ENCODE results near the gene MYO18B.

DNA sequence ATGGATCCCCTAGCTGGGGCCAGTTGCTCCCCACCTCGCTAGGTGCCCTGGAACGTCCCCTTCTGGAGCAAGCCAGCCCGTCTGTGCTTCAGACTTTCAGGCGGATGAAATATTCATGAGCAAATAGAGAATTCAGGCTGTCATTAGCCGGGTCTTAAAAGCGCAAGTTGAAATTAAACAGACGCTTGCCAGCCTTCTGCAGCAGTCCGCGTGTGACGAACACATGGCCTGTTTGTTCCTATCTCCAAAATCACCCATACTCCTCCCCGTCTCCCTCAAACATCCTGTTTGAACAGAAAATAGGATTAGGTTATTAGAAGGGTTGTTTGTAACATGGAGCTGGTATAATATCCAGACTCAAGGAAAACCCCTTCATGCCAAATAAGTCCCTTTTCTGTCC is 38.7 kb downstream of the MYO18B start:
- TF ChIP-seq SRF (IDR thresholded peaks at IDR 0.05; ENCODE audit: low read depth) (no peak), EZH2 (IDR thresholded peaks at IDR 0.05) (no peak), SIN3A (IDR thresholded peaks at IDR 0.05; ENCODE audit: low read depth) (no peak), POLR2A (IDR thresholded peaks at IDR 0.05; ENCODE audit: borderline replicate concordance, extremely low read depth, insufficient read depth, insufficient read length) (no peak), CBX3 (IDR thresholded peaks at IDR 0.05; ENCODE audit: low read depth) (no peak), POLR2AphosphoS5 (IDR thresholded peaks at IDR 0.05; ENCODE audit: low read depth, low read length) (no peak), EGR1 (IDR thresholded peaks at IDR 0.05; ENCODE audit: low read depth) (no peak), EZH2phosphoT487 (IDR thresholded peaks at IDR 0.05; ENCODE audit: borderline replicate concordance) (no peak), YY1 (IDR thresholded peaks at IDR 0.05; ENCODE audit: extremely low read depth, insufficient replicate concordance, low read depth, low read length) (no peak), FOSL1 (IDR thresholded peaks at IDR 0.05; ENCODE audit: low read depth) (no peak)
- TF ChIP-seq, protein P1, sequence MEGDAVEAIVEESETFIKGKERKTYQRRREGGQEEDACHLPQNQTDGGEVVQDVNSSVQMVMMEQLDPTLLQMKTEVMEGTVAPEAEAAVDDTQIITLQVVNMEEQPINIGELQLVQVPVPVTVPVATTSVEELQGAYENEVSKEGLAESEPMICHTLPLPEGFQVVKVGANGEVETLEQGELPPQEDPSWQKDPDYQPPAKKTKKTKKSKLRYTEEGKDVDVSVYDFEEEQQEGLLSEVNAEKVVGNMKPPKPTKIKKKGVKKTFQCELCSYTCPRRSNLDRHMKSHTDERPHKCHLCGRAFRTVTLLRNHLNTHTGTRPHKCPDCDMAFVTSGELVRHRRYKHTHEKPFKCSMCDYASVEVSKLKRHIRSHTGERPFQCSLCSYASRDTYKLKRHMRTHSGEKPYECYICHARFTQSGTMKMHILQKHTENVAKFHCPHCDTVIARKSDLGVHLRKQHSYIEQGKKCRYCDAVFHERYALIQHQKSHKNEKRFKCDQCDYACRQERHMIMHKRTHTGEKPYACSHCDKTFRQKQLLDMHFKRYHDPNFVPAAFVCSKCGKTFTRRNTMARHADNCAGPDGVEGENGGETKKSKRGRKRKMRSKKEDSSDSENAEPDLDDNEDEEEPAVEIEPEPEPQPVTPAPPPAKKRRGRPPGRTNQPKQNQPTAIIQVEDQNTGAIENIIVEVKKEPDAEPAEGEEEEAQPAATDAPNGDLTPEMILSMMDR (IDR thresholded peaks at IDR 0.05 in 2 of 3, conservative IDR thresholded peaks at IDR 0.05 in 1 of 3; ENCODE audit: borderline replicate concordance in 1 of 3, insufficient read depth in 1 of 3, low read depth in 2 of 3, low read length in 2 of 3), result no peak
- TF ChIP-seq, protein P2, sequence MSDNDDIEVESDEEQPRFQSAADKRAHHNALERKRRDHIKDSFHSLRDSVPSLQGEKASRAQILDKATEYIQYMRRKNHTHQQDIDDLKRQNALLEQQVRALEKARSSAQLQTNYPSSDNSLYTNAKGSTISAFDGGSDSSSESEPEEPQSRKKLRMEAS (IDR thresholded peaks at IDR 0.05), result no peak
- TF ChIP-seq, protein P3, sequence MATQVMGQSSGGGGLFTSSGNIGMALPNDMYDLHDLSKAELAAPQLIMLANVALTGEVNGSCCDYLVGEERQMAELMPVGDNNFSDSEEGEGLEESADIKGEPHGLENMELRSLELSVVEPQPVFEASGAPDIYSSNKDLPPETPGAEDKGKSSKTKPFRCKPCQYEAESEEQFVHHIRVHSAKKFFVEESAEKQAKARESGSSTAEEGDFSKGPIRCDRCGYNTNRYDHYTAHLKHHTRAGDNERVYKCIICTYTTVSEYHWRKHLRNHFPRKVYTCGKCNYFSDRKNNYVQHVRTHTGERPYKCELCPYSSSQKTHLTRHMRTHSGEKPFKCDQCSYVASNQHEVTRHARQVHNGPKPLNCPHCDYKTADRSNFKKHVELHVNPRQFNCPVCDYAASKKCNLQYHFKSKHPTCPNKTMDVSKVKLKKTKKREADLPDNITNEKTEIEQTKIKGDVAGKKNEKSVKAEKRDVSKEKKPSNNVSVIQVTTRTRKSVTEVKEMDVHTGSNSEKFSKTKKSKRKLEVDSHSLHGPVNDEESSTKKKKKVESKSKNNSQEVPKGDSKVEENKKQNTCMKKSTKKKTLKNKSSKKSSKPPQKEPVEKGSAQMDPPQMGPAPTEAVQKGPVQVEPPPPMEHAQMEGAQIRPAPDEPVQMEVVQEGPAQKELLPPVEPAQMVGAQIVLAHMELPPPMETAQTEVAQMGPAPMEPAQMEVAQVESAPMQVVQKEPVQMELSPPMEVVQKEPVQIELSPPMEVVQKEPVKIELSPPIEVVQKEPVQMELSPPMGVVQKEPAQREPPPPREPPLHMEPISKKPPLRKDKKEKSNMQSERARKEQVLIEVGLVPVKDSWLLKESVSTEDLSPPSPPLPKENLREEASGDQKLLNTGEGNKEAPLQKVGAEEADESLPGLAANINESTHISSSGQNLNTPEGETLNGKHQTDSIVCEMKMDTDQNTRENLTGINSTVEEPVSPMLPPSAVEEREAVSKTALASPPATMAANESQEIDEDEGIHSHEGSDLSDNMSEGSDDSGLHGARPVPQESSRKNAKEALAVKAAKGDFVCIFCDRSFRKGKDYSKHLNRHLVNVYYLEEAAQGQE (IDR thresholded peaks at IDR 0.05; ENCODE audit: low read depth), result no peak
